GM15510 (cell line): ENCODE measurements around the gene PLD1.

Source experiments
- POLR2A ChIP-seq: IDR thresholded peaks from 3 replicates; pipeline ENCODE4 v1.6.1; 2011; ENCODE audit warnings: borderline replicate concordance; ENCODE audit not compliant: insufficient read length; ENCODE audit errors: extremely low read depth

Gene PLD1

GRCh38 chr3:171673951-171674350 is 136.3 kb downstream of the PLD1 start:
- no peak for TF ChIP-seq POLR2A

- no peak for TF ChIP-seq POLR2A
These were observed 137.7 kb downstream of the PLD1 start for GRCh38 chr3:171672538-171672937.

- TF ChIP-seq POLR2A, result no peak
These were observed 138.2 kb downstream of the PLD1 start for GRCh38 chr3:171672124-171672523.

- no peak for TF ChIP-seq POLR2A
These were observed 138.6 kb downstream of the PLD1 start for GRCh38 chr3:171671709-171672108.

- TF ChIP-seq POLR2A, result no peak
These were observed 143.8 kb downstream of the PLD1 start for GRCh38 chr3:171666516-171666915.

GRCh38 chr3:171663805-171664204 is 146.5 kb downstream of the PLD1 start:
- TF ChIP-seq POLR2A, result no peak

GRCh38 chr3:171661484-171661883 is 148.8 kb downstream of the PLD1 start:
- TF ChIP-seq POLR2A, result no peak

- no peak for TF ChIP-seq POLR2A
These were observed 150.1 kb downstream of the PLD1 start for GRCh38 chr3:171660188-171660587.

- no peak for TF ChIP-seq POLR2A
These were observed 151.4 kb downstream of the PLD1 start for GRCh38 chr3:171658841-171659240.

- TF ChIP-seq POLR2A, result no peak
These were observed 155.5 kb downstream of the PLD1 start for GRCh38 chr3:171654809-171655208.

- TF ChIP-seq POLR2A, result no peak
These were observed 156.0 kb downstream of the PLD1 start for GRCh38 chr3:171654326-171654725.

GRCh38 chr3:171653701-171654100 is 156.6 kb downstream of the PLD1 start:
- no peak for TF ChIP-seq POLR2A

- no peak for TF ChIP-seq POLR2A
These were observed 157.4 kb downstream of the PLD1 start for GRCh38 chr3:171652932-171653331.

GRCh38 chr3:171649911-171650592 is 160.2 kb downstream of the PLD1 start:
- TF ChIP-seq POLR2A, result no peak

GRCh38 chr3:171649267-171649666 is 161.0 kb downstream of the PLD1 start:
- no peak for TF ChIP-seq POLR2A

GRCh38 chr3:171648069-171648468 is 162.2 kb downstream of the PLD1 start:
- no peak for TF ChIP-seq POLR2A
